ENCODE data around the gene HLA-F. TPM values are rescaled to one million over a fixed set of nuclear protein-coding genes. Genes with fewer than 3 reads are reported as not detected.

The HLA-F gene
- total and polyA plus RNA-seq, 9 donors = 4.6 to 10.7 (median 6.6) TPM

- Histone ChIP-seq H3K27ac (ENCODE audit: low read length) (no peak overlapping the region), H3K4me3 (ENCODE audit: low read length) (peak overlapping the region; percentile 46), H3K27me3 (ENCODE audit: control insufficient read depth, insufficient read depth, low read length) (peaks cover 46% of the 10 kb centered on the region), H3K9me3 (replicated peaks; ENCODE audit: control insufficient read depth, low read depth, low read length) (no peaks in the 10 kb centered on the region), H3K36me3 (ENCODE audit: control insufficient read depth, insufficient read depth, low read length) (no peaks in the 10 kb centered on the region), H3K4me1 (ENCODE audit: control insufficient read depth, insufficient read depth, low read length) (peaks cover 22% of the 10 kb centered on the region)
- no peak for DNase-seq
- WGBS (ENCODE audit: insufficient coverage) = 3% methylated on average over 12 of the region's 13 CpGs
Observed at GRCh38 chr6:29749308-29749662, 26.1 kb downstream of the HLA-F start.

GRCh38 chr6:29749668-29750067, 26.4 kb downstream of the HLA-F start:
- peak; percentile 13 for DNase-seq
- peaks cover 22% of the 10 kb centered on the region for H3K4me1 ChIP-seq (ENCODE audit: control insufficient read depth, insufficient read depth, low read length)
- no peak overlapping the region for H3K27ac ChIP-seq (ENCODE audit: low read length)
- H3K4me3 ChIP-seq (ENCODE audit: low read length) = no peak overlapping the region
- peaks cover 48% of the 10 kb centered on the region for H3K27me3 ChIP-seq (ENCODE audit: control insufficient read depth, insufficient read depth, low read length)
- no peaks in the 10 kb centered on the region for H3K9me3 ChIP-seq (replicated peaks; ENCODE audit: control insufficient read depth, low read depth, low read length)
- WGBS (ENCODE audit: insufficient coverage) = 49% methylated on average over 4 of the region's 5 CpGs
- no peaks in the 10 kb centered on the region for H3K36me3 ChIP-seq (ENCODE audit: control insufficient read depth, insufficient read depth, low read length)

- no peak for DNase-seq
- Histone ChIP-seq H3K36me3 (ENCODE audit: control insufficient read depth, insufficient read depth, low read length) (no peaks in the 10 kb centered on the region), H3K4me3 (ENCODE audit: low read length) (no peak overlapping the region), H3K9me3 (replicated peaks; ENCODE audit: control insufficient read depth, low read depth, low read length) (no peaks in the 10 kb centered on the region), H3K4me1 (ENCODE audit: control insufficient read depth, insufficient read depth, low read length) (peaks cover 22% of the 10 kb centered on the region), H3K27ac (ENCODE audit: low read length) (no peak overlapping the region), H3K27me3 (ENCODE audit: control insufficient read depth, insufficient read depth, low read length) (peaks cover 53% of the 10 kb centered on the region)
- WGBS (ENCODE audit: insufficient coverage) = 87% methylated on average over 4 of the region's 6 CpGs
Observed at GRCh38 chr6:29750709-29751108, 27.5 kb downstream of the HLA-F start.

- Histone ChIP-seq H3K4me3 (ENCODE audit: low read length) (no peak overlapping the region), H3K27me3 (ENCODE audit: control insufficient read depth, insufficient read depth, low read length) (peaks cover 55% of the 10 kb centered on the region), H3K36me3 (ENCODE audit: control insufficient read depth, insufficient read depth, low read length) (no peaks in the 10 kb centered on the region), H3K9me3 (replicated peaks; ENCODE audit: control insufficient read depth, low read depth, low read length) (no peaks in the 10 kb centered on the region), H3K4me1 (ENCODE audit: control insufficient read depth, insufficient read depth, low read length) (peaks cover 22% of the 10 kb centered on the region), H3K27ac (ENCODE audit: low read length) (no peak overlapping the region)
- no peak for DNase-seq
- 84% methylated on average over 2 of the region's 3 CpGs for WGBS (ENCODE audit: insufficient coverage)
Observed at GRCh38 chr6:29751480-29751879, 28.2 kb downstream of the HLA-F start.

DNA sequence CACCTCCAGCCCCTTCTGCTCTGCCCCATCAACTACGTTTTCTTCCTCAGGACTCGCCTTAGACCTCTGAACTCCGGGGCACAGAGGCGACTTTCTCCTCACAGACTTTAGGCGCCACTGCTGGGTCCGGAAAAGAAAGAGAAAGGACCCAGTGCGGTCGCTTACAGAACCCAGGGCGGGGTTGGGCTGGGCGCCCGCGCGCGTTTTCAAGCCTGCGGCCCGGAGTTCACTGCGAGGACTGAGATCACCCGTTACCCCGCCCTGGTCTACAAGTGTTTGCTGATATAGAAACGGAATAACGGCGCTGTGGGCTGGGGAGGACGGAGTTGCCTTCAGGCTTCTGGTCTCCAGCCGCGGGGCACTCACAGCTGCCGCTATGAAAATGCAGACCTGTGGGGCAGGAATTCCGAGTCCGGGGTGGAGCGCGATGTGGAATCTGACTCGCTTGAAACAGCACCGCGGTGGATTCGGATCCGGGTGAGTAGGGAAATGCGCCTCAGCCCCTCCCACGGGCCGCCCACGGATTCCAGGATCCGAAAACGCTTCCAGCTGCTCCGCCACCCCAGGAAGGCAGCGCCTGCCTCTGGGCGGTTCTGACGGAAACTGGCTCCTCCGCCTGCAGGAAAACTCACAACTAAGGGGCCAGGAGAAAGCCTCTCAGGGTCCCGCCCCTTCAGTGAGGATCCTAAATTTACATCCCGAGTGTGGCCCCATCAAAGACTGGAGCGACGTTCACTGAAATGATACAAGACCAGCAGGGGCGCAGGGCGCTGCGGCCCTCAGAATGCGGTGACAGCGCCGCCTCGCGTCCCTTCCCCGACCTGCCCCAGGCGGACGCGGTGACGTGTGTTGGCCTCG, 29.4 kb downstream of the HLA-F start:
- DNase-seq = peak; percentile 96
- H3K27ac ChIP-seq (ENCODE audit: low read length) = peak overlapping the region; percentile 95
- no peaks in the 10 kb centered on the region for H3K9me3 ChIP-seq (replicated peaks; ENCODE audit: control insufficient read depth, low read depth, low read length)
- peaks cover 57% of the 10 kb centered on the region for H3K27me3 ChIP-seq (ENCODE audit: control insufficient read depth, insufficient read depth, low read length)
- WGBS (ENCODE audit: insufficient coverage) = under 1% methylated on average over 59 of the region's 64 CpGs
- peak overlapping the region; percentile 72 for H3K4me3 ChIP-seq (ENCODE audit: low read length)
- no peaks in the 10 kb centered on the region for H3K36me3 ChIP-seq (ENCODE audit: control insufficient read depth, insufficient read depth, low read length)
- peaks cover 22% of the 10 kb centered on the region for H3K4me1 ChIP-seq (ENCODE audit: control insufficient read depth, insufficient read depth, low read length)

GRCh38 chr6:29753309-29753644, 30.0 kb downstream of the HLA-F start:
- peaks cover 53% of the 10 kb centered on the region for H3K27me3 ChIP-seq (ENCODE audit: control insufficient read depth, insufficient read depth, low read length)
- DNase-seq = no peak
- no peaks in the 10 kb centered on the region for H3K36me3 ChIP-seq (ENCODE audit: control insufficient read depth, insufficient read depth, low read length)
- WGBS (ENCODE audit: insufficient coverage) = 0% methylated on average over 1 of the region's 4 CpGs
- peak overlapping the region; percentile 95 for H3K27ac ChIP-seq (ENCODE audit: low read length)
- peak overlapping the region; percentile 72 for H3K4me3 ChIP-seq (ENCODE audit: low read length)
- no peaks in the 10 kb centered on the region for H3K9me3 ChIP-seq (replicated peaks; ENCODE audit: control insufficient read depth, low read depth, low read length)
- H3K4me1 ChIP-seq (ENCODE audit: control insufficient read depth, insufficient read depth, low read length) = peaks cover 18% of the 10 kb centered on the region

DNA sequence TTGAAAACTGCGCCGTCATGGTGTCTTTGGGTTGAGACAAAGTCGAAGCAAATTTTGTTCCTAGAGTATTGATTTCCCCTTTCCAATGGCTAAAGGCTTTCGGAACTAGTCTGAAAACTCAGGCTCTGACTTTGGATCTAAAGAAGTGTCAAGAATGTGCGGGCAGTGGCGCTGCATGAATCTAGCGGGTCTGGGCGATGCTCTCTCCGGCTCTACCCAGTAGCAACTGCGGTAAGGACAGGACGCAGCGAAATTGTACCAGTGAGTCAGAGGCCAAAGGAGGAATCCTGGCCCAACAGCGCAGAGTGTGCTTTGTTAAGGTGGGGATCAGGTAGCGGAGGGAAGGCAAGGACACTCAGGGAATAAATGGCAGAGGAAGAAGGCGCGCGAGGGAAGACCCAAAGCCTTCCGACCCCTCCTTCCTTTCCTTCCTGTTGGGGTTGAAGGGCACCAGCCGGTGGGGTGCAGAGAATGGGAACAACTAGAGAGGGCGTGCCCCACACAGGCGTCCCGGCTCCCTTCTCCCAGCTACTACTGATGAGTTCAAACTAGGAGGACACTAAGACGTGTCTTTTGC, 32.1 kb downstream of the HLA-F start:
- 32% methylated on average over 17 of the region's 23 CpGs for WGBS (ENCODE audit: insufficient coverage)
- no peak for DNase-seq
- H3K4me3 ChIP-seq (ENCODE audit: low read length) = no peak overlapping the region

DNA sequence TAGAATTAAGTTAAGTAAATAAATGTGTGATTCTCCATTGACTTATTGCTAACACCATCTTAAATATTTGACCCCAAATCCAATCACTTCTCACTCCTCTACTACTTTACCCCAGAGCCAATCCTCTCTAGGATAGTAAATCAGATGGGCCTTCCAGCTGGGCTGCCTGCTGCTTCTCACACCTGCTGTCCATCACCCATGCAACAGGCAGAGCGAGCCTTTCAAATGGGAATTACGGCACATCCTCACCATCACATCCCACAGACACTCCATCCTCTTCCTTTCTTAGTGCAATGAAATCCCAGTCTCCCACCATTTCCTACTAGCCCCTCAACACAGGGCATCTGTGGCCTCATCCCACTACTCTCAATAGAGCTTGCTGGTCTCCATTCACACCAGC, 34.0 kb downstream of the HLA-F start:
- Histone ChIP-seq H3K36me3 (ENCODE audit: control insufficient read depth, insufficient read depth, low read length) (no peaks in the 10 kb centered on the region), H3K4me1 (ENCODE audit: control insufficient read depth, insufficient read depth, low read length) (peaks cover 2% of the 10 kb centered on the region), H3K27me3 (ENCODE audit: control insufficient read depth, insufficient read depth, low read length) (peaks cover 36% of the 10 kb centered on the region), H3K4me3 (ENCODE audit: low read length) (no peak overlapping the region), H3K9me3 (replicated peaks; ENCODE audit: control insufficient read depth, low read depth, low read length) (no peaks in the 10 kb centered on the region), H3K27ac (ENCODE audit: low read length) (no peak overlapping the region)
- 28% methylated on average over 2 of the region's 2 CpGs for WGBS (ENCODE audit: insufficient coverage)
- DNase-seq = no peak

More for the DNA sequence above, 32.1 kb downstream of the HLA-F start:
- H3K9me3 ChIP-seq (replicated peaks; ENCODE audit: control insufficient read depth, low read depth, low read length) = no peaks in the 10 kb centered on the region
- peaks cover 5% of the 10 kb centered on the region for H3K4me1 ChIP-seq (ENCODE audit: control insufficient read depth, insufficient read depth, low read length)
- H3K27me3 ChIP-seq (ENCODE audit: control insufficient read depth, insufficient read depth, low read length) = peaks cover 34% of the 10 kb centered on the region
- no peaks in the 10 kb centered on the region for H3K36me3 ChIP-seq (ENCODE audit: control insufficient read depth, insufficient read depth, low read length)
- H3K27ac ChIP-seq (ENCODE audit: low read length) = no peak overlapping the region

- H3K27me3 ChIP-seq (ENCODE audit: control insufficient read depth, insufficient read depth, low read length) = peaks cover 34% of the 10 kb centered on the region
- H3K4me1 ChIP-seq (ENCODE audit: control insufficient read depth, insufficient read depth, low read length) = peaks cover 2% of the 10 kb centered on the region
- WGBS (ENCODE audit: insufficient coverage) = no CpG with 5 or more reads among the region's 2 CpGs
- H3K27ac ChIP-seq (ENCODE audit: low read length) = no peak overlapping the region
- DNase-seq = no peak
- no peaks in the 10 kb centered on the region for H3K9me3 ChIP-seq (replicated peaks; ENCODE audit: control insufficient read depth, low read depth, low read length)
- no peak overlapping the region for H3K4me3 ChIP-seq (ENCODE audit: low read length)
- no peaks in the 10 kb centered on the region for H3K36me3 ChIP-seq (ENCODE audit: control insufficient read depth, insufficient read depth, low read length)
Observed at GRCh38 chr6:29757701-29758293, 34.6 kb downstream of the HLA-F start.

DNA sequence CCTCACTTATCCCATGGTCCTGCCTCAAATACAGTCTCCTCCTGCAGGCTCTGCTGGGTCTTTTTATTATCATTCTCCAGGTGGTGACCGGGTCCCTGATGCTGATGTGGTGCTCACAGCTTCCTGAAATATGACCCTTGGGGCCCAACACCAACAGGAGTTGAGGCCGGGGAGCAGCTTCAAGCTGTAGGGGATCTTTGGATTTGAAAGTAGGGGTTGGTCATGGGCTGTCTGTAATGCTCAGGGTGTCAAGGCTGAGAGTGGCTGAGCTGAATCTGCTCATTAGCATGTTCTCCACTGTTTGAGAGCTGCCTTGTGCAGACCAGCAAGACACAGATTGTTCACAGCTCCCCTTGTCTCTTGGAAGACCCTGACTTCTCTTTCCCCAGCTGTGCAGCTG, 35.5 kb downstream of the HLA-F start:
- Histone ChIP-seq H3K4me1 (ENCODE audit: control insufficient read depth, insufficient read depth, low read length) (no peaks in the 10 kb centered on the region), H3K9me3 (replicated peaks; ENCODE audit: control insufficient read depth, low read depth, low read length) (no peaks in the 10 kb centered on the region), H3K36me3 (ENCODE audit: control insufficient read depth, insufficient read depth, low read length) (no peaks in the 10 kb centered on the region), H3K27me3 (ENCODE audit: control insufficient read depth, insufficient read depth, low read length) (peaks cover 36% of the 10 kb centered on the region), H3K27ac (ENCODE audit: low read length) (no peak overlapping the region), H3K4me3 (ENCODE audit: low read length) (no peak overlapping the region)
- DNase-seq = no peak
- WGBS (ENCODE audit: insufficient coverage) = 14% methylated on average over 2 of the region's 2 CpGs

Measured in muscle of leg (tissue), 11 donors.